H9 (cell line): ENCODE measurements around the gene DUSP7. TPM values are rescaled to one million over a fixed set of nuclear protein-coding genes. Genes with fewer than 3 reads are reported as not detected.

Source experiments
- DNase-seq: peaks from one replicate; pipeline ENCODE4 v3.0.0-alpha.2; 2017
- H2AFZ ChIP-seq: one replicate; pipeline ENCODE4 v1.6.1; 2013; ENCODE audit warnings: mild to moderate bottlenecking, low read length, control low read depth, moderate library complexity
- H2AK5ac ChIP-seq: 2 replicates; pipeline ENCODE4 v1.6.1; 2013; ENCODE audit warnings: low read length, control low read depth, mixed read lengths; ENCODE audit not compliant: insufficient read length
- H2BK120ac ChIP-seq: one replicate; pipeline ENCODE4 v1.6.1; 2013; ENCODE audit warnings: low read depth, mild to moderate bottlenecking, low read length, control low read depth, inconsistent platforms; ENCODE audit not compliant: poor library complexity, severe bottlenecking
- H2BK12ac ChIP-seq: 2 replicates; pipeline ENCODE4 v1.6.1; 2013; ENCODE audit warnings: low read length, control low read depth, mixed read lengths, low read depth; ENCODE audit not compliant: insufficient read length
- H2BK15ac ChIP-seq: 2 replicates; pipeline ENCODE4 v1.6.1; 2013; ENCODE audit warnings: low read depth, low read length, control low read depth
- H2BK20ac ChIP-seq: one replicate; pipeline ENCODE4 v1.6.1; 2013; ENCODE audit warnings: low read depth, mild to moderate bottlenecking, low read length, control low read depth, inconsistent platforms; ENCODE audit not compliant: poor library complexity, severe bottlenecking
- H2BK5ac ChIP-seq: 2 replicates; pipeline ENCODE4 v1.6.1; 2013; ENCODE audit warnings: low read length, control low read depth, mixed read lengths; ENCODE audit not compliant: insufficient read length
- H3K14ac ChIP-seq: 2 replicates; pipeline ENCODE4 v1.6.1; 2013; ENCODE audit warnings: low read length, control low read depth; ENCODE audit not compliant: insufficient read depth
- H3K18ac ChIP-seq: 2 replicates; pipeline ENCODE4 v1.6.1; 2013; ENCODE audit warnings: low read depth, mild to moderate bottlenecking, mixed read lengths, low read length, control low read depth; ENCODE audit not compliant: insufficient read length
- H3K23ac ChIP-seq: 2 replicates; pipeline ENCODE4 v1.6.1; 2013; ENCODE audit warnings: low read length, control low read depth, mixed read lengths, low read depth; ENCODE audit not compliant: insufficient read length
- H3K23me2 ChIP-seq: 2 replicates; pipeline ENCODE4 v1.6.1; 2013; ENCODE audit warnings: low read depth, mild to moderate bottlenecking, mixed read lengths, low read length, control low read depth; ENCODE audit not compliant: insufficient read length, poor library complexity, severe bottlenecking
- H3K27ac ChIP-seq: 2 replicates; pipeline ENCODE4 v1.5.1; 2013; ENCODE audit warnings: low read length, control low read depth, mixed read lengths, low read depth; ENCODE audit not compliant: insufficient read length
- H3K27me3 ChIP-seq: 2 replicates; pipeline ENCODE4 v1.6.1; 2013; ENCODE audit warnings: low read length, control low read depth, inconsistent platforms; ENCODE audit not compliant: insufficient read depth
- H3K4ac ChIP-seq: 2 replicates; pipeline ENCODE4 v1.6.1; 2013; ENCODE audit warnings: low read depth, mild to moderate bottlenecking, control low read depth, inconsistent platforms, low read length, moderate library complexity
- H3K4me1 ChIP-seq: 2 replicates; pipeline ENCODE4 v1.6.1; 2013; ENCODE audit warnings: low read length, control low read depth, inconsistent platforms; ENCODE audit not compliant: insufficient read depth
- H3K4me2 ChIP-seq: 2 replicates; pipeline ENCODE4 v1.6.1; 2013; ENCODE audit warnings: low read length, control low read depth, mixed read lengths; ENCODE audit not compliant: insufficient read length, insufficient read depth
- H3K56ac ChIP-seq: 2 replicates; pipeline ENCODE4 v1.6.1; 2013; ENCODE audit warnings: low read depth, mild to moderate bottlenecking, mixed read lengths, low read length, control low read depth; ENCODE audit not compliant: insufficient read length
- H3K79me1 ChIP-seq: 2 replicates; pipeline ENCODE4 v1.6.1; 2013; ENCODE audit warnings: low read depth, mild to moderate bottlenecking, moderate library complexity, low read length, control low read depth, inconsistent platforms; ENCODE audit not compliant: insufficient read depth, poor library complexity, severe bottlenecking
- H3K79me2 ChIP-seq: 2 replicates; pipeline ENCODE4 v1.6.1; 2013; ENCODE audit warnings: low read length, control low read depth, inconsistent platforms; ENCODE audit not compliant: insufficient read depth
- H3K9ac ChIP-seq: 2 replicates; pipeline ENCODE4 v1.6.1; 2013; ENCODE audit warnings: low read length, control low read depth, mixed read lengths; ENCODE audit not compliant: insufficient read length; ENCODE audit errors: extremely low read depth
- H3K9me3 ChIP-seq: one replicate; pipeline ENCODE4 v1.6.1; 2013; ENCODE audit warnings: low read depth, low read length, inconsistent platforms; ENCODE audit not compliant: control insufficient read depth
- H3T11ph ChIP-seq: one replicate; pipeline ENCODE4 v1.6.1; 2013; ENCODE audit warnings: mild to moderate bottlenecking, low read length, control low read depth, inconsistent platforms
- H4K20me1 ChIP-seq: one replicate; pipeline ENCODE4 v1.6.1; 2013; ENCODE audit not compliant: control insufficient read depth, insufficient read length, insufficient read depth
- H4K5ac ChIP-seq: 2 replicates; pipeline ENCODE4 v1.6.1; 2013; ENCODE audit warnings: low read depth, mild to moderate bottlenecking, mixed read lengths, low read length, control low read depth; ENCODE audit not compliant: insufficient read length
- H4K8ac ChIP-seq: replicated peaks from 2 replicates; pipeline ENCODE4 v1.6.1; 2013; ENCODE audit warnings: low read length, control low read depth, mixed read lengths, low read depth; ENCODE audit not compliant: insufficient read length
- H4K91ac ChIP-seq: 2 replicates; pipeline ENCODE4 v1.6.1; 2013; ENCODE audit warnings: low read depth, mild to moderate bottlenecking, moderate library complexity, mixed read lengths, low read length, control low read depth; ENCODE audit not compliant: insufficient read length
- H3K27ac Mint-ChIP-seq, 3 experiments: 2 replicates in 2 of 3; 3 replicates in 1 of 3; pipeline ENCODE4 v1.8.0; 2020 to 2021; ENCODE audit warnings: mixed read lengths in 3 of 3, mild to moderate bottlenecking in 1 of 3, moderate library complexity in 1 of 3
- H3K27me3 Mint-ChIP-seq: 2 replicates; pipeline ENCODE4 v1.8.0; 2021; ENCODE audit warnings: low read depth, mild to moderate bottlenecking, moderate library complexity, mixed read lengths
- H3K36me3 Mint-ChIP-seq, 3 experiments: 2 replicates in 2 of 3; 3 replicates in 1 of 3; pipeline ENCODE4 v1.8.0; 2020 to 2021; ENCODE audit warnings: low read depth in 3 of 3, mixed read lengths in 3 of 3; ENCODE audit not compliant: insufficient read depth in 1 of 3
- H3K4me1 Mint-ChIP-seq, 2 experiments: 2 replicates each; pipeline ENCODE4 v1.8.0; 2020; ENCODE audit warnings: mixed read lengths in 2 of 2
- H3K4me3 Mint-ChIP-seq, 2 experiments: 2 replicates in 1 of 2; 3 replicates in 1 of 2; pipeline ENCODE4 v1.8.0; 2020 to 2021; ENCODE audit warnings: mild to moderate bottlenecking in 2 of 2, mixed read lengths in 2 of 2, moderate library complexity in 1 of 2
- H3K9me3 Mint-ChIP-seq, 2 experiments: 2 replicates in 1 of 2; 3 replicates in 1 of 2; pipeline ENCODE4 v1.8.0; 2020; ENCODE audit warnings: mild to moderate bottlenecking in 2 of 2, mixed read lengths in 2 of 2, moderate library complexity in 1 of 2
- WGBS: extraction: QIAGEN DNeasy Blood & Tissue Kit; methylation state at CpG from one replicate; pipeline ENCODE4 v1.1.7; 2013; ENCODE audit warnings: missing lambda C conversion rate, low lambda C conversion rate, mixed read lengths; ENCODE audit not compliant: insufficient read length; ENCODE audit errors: extremely low coverage; 5-methylcytosine and 5-hydroxymethylcytosine counted together
- total RNA-seq: library from RNA; stranded (reverse); gene quantifications from 2 replicates; pipeline ENCODE4 v1.2.1, GENCODE V29; 2021
- TF ChIP-seq, protein P1 (sequence below): fragments of 200-600 bp; sonication (generic); conservative IDR thresholded peaks from 3 replicates; pipeline ENCODE4 v1.8.0; 2021; ENCODE audit warnings: antibody characterized with exemption, mild to moderate bottlenecking

Gene DUSP7
- total RNA-seq, 1 experiment from 2014 or later = 24.0 TPM

DNA sequence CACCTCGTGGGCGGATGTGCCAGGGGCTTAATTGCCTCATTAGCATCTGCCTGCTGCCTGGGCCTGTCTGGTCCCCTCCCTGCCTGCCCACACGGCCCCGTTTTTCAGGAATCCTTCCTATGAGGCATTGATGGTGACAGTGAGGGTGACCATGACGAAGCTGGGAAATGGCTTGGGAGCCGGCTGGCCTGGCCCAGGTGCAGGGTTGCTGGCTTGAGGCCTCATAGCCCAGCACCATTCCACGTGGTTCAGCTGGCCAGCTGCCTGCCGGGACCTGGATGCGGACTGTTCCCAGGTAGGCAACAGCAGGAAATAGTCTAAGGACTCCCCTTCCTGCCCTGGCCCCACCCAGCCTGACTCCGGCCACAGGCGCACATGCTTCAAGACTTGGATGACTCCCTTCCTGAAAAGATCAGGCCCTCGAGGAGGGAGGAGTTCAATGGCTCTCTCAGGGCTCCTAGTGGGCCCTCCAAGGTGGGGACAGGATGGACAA, 8.9 kb upstream of the DUSP7 start:
- H3K4me3 Mint-ChIP-seq = no peak overlapping the region
- peak overlapping the region; percentile 16; the same call in 1 of the 2 replicates for H3K14ac ChIP-seq
- H3K4me2 ChIP-seq = no peak overlapping the region
- no peaks in the 10 kb centered on the region for H3K27me3 ChIP-seq
- no peak overlapping the region for H3K4ac ChIP-seq
- no peak overlapping the region for H4K8ac ChIP-seq
- H2BK5ac ChIP-seq = no peak overlapping the region
- H3K79me1 ChIP-seq = no peaks in the 10 kb centered on the region
- H3K27ac Mint-ChIP-seq = no peak overlapping the region
- no peak overlapping the region for H2BK12ac ChIP-seq
- no peak for DNase-seq
- no peak overlapping the region for H4K91ac ChIP-seq
- H3K9ac ChIP-seq = no peak overlapping the region
- H2AK5ac ChIP-seq = no peak overlapping the region
- no peak overlapping the region for H3T11ph ChIP-seq
- H3K23me2 ChIP-seq = no peaks in the 10 kb centered on the region
- no peaks in the 10 kb centered on the region for H3K4me1 ChIP-seq
- H2BK20ac ChIP-seq = no peak overlapping the region
- H3K27ac ChIP-seq = no peak overlapping the region
- no peak overlapping the region for H3K23ac ChIP-seq
- no peaks in the 10 kb centered on the region for H3K9me3 Mint-ChIP-seq
- H3K27me3 Mint-ChIP-seq = peaks cover 28% of the 10 kb centered on the region
- TF ChIP-seq, protein P1, sequence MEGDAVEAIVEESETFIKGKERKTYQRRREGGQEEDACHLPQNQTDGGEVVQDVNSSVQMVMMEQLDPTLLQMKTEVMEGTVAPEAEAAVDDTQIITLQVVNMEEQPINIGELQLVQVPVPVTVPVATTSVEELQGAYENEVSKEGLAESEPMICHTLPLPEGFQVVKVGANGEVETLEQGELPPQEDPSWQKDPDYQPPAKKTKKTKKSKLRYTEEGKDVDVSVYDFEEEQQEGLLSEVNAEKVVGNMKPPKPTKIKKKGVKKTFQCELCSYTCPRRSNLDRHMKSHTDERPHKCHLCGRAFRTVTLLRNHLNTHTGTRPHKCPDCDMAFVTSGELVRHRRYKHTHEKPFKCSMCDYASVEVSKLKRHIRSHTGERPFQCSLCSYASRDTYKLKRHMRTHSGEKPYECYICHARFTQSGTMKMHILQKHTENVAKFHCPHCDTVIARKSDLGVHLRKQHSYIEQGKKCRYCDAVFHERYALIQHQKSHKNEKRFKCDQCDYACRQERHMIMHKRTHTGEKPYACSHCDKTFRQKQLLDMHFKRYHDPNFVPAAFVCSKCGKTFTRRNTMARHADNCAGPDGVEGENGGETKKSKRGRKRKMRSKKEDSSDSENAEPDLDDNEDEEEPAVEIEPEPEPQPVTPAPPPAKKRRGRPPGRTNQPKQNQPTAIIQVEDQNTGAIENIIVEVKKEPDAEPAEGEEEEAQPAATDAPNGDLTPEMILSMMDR = no peak
- H3K79me2 ChIP-seq = no peaks in the 10 kb centered on the region
- H3K56ac ChIP-seq = no peak overlapping the region
- H2BK120ac ChIP-seq = no peak overlapping the region
- H2BK15ac ChIP-seq = no peak overlapping the region
- no peaks in the 10 kb centered on the region for H3K9me3 ChIP-seq
- H4K5ac ChIP-seq = no peak overlapping the region
- H3K18ac ChIP-seq = no peak overlapping the region
- no peaks in the 10 kb centered on the region for H3K36me3 Mint-ChIP-seq
- H3K4me1 Mint-ChIP-seq = peaks cover 2 to 5% of the 10 kb centered on the region in 2 experiments; a peak in 1 of 4 replicates
- peaks cover 2% of the 10 kb centered on the region for H4K20me1 ChIP-seq
- no peak overlapping the region for H2AFZ ChIP-seq
- no CpG with 5 or more reads among the region's 12 CpGs for WGBS
